Ammon's horn (tissue), 1 donor: ENCODE data around the gene FAF1.
"Not testable (repeated sequence)": the region's sequence is repeated elsewhere in the genome, so short reads cannot be mapped to it uniquely, and the experiment has no call there.

Experiments used
- DNase-seq: peaks from one replicate; pipeline ENCODE4 v3.0.0-alpha.2; 2016; ENCODE audit warnings: low spot score

FAF1 gene

DNA sequence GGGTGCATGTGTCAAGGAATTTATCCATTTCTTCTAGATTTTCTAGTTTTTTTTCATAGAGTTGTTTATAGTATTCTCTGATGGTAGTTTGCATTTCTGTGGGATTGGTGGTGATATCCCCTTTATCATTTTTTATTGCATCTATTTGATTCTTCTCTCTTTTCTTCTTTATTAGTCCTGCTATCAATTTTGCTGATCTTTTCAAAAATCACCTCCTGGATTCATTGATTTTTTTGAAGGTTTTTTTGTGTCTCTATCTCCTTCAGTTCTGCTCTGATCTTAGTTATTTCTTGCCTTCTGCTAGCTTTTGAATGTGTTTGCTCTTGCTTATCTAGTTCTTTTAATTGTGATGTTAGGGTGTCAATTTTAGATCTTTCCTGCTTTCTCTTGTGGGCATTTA lies 52.5 kb downstream of the FAF1 start:
- DNase-seq = not testable (repeated sequence)

DNA sequence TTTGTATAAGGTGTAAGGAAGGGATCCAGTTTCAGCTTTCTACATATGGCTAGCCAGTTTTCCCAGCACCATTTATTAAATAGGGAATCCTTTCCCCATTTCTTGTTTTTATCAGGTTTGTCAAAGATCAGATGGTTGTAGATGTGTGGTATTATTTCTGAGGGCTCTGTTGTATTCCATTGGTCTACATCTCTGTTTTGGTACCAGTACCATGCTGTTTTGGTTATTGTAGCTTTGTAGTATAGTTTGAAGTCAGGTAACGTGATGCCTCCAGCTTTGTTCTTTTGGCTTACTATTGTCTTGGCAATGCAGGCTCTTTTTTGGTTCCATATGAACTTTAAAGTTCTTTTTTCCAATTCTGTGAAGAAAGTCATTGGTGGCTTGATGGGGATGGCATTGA lies 54.0 kb downstream of the FAF1 start:
- DNase-seq = not testable (repeated sequence)

DNA sequence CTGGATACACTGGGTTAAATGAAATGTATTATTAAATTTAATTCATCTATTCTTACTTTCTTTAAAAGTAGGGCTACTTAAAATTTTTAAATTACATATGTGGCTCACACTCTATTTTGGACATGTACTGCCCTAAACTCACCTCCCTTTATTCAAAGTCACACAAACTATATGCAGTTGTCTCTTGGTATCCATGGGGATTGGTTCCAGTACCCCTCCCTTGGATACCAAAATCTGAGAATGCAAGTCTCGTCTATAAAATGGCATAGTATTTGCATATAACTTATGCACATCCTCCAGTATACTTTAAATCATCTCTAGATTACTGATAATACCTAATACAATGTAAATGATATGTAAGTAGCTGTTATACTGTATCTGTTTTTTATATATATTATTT lies 57.6 kb downstream of the FAF1 start:
- DNase-seq = no peak

DNA sequence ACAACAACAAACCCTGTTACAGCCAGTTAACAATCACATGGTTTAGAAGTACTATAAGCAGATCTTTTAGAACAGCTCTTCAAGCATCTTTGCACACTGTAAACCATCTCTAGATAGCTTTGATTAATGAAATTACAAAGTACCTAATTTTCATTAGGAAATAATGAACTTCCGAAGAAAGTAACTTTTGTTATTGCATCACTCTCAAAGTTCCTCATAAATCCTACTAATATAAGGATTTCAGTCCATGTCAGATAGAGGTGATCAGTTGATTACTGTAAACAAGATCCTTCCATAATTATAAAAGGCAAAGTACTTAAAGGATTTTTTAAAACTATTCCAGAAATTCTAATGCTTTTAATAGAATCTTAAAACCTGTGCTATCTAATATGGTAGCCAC lies 58.2 kb downstream of the FAF1 start:
- DNase-seq = no peak

DNA sequence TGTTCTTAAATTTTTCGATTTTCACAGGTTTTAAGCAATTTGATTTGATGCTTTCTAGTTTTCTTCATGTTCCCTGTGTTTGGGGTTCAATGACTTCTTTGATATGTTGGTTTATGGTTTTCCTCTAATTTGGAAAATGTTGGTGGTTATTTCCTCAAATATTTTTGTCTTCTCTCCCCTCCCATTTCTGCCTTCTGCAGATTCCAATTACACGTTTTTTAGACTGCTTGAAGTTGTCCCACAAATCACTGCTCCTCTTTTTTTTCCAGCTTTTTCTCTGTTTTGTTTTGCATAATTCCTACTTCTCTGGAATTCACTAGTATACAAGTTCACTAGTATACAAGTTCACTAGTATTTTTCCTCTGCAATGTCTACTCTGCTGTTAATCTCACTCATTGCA lies 61.3 kb downstream of the FAF1 start:
- DNase-seq = no peak

DNA sequence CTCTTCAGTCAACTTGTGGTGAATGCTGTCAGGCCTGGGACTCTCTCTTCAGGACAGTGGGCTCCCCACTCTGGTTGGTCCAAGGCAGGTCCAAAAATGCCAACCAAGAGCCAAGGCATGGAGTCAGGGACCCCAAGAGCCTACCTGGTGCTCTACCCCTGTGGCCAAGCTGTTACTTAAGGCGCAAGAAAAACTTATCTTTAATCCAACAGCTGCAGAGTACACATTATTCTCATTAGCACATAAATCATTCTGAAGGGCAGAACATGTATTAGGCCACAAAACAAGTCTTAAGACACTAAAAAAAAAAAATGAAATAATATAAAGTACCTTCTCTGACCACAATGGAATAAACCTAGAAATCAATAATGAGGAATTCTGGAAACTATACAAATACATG lies 65.7 kb downstream of the FAF1 start:
- no peak for DNase-seq

DNA sequence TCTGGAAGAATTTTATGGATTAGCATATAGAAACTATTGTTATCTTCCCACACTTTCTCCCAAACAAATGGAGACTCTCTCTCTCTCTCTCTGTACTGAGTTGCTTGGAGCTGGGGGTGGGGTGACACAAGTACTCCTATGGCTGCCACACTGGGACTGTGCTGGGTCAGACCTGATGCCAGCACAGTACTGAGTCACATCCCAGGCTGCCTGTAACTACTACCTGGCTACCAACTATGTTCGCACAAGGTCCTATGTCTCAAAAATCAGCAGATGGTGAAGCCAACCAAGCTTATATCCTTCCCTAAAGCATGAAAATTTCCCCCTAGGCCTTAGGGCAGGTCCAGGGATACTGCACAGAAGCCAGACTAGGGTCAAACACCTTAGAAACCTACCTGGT lies 66.6 kb downstream of the FAF1 start:
- DNase-seq = no peak

DNA sequence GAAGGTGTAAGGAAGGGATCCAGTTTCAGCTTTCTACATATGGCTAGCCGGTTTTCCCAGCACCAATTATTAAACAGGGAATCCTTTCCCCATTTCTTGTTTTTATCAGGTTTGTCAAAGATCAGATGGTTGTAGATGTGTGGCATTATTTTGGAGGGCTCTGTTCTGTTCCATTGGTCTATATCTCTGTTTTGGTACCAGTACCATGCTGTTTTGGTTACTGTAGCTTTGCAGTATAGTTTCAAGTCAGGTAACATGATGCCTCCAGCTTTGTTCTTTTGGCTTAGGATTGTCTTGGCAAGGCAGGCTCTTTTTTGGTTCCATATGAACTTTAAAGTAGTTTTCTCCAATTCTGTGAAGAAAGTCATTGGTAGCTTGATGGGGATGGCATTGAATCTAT lies 72.5 kb downstream of the FAF1 start:
- not testable (repeated sequence) for DNase-seq

DNA sequence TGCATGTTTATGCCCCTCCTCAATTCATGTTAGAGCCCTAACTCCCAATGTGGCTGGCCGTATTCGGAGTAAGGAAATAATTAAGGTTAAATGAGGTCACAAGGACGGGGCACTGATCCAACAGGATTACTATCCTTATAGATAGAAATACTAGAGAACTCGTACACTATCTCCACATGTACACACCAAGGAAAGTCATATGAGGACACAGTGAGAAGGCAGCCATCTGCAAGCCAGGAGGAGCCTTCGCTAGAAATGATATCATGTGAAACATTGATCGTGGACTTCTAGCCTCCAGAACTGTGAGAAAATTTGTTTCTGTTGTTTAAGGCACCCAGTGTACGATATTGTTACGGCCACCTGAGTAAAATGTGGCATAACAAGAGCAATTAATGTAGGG lies 79.7 kb downstream of the FAF1 start:
- DNase-seq = no peak

DNA sequence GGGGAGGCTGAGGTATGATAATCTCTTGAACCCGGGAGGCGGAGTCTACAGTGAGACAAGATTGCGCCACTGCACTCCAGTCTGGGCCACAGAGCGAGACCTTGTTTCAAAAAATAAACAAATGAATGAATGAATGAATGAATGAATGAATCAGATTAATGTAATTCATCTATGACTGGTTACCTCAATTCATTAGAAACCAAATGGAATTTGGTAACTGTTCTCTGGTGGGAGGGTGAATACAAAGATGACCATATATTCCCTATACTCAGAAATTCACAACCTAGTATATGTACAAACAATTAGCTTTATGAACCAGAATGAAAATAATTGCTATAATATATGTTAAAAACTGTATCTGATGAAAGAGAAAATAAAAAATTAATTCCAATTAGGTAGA lies 80.9 kb downstream of the FAF1 start:
- DNase-seq = no peak

DNA sequence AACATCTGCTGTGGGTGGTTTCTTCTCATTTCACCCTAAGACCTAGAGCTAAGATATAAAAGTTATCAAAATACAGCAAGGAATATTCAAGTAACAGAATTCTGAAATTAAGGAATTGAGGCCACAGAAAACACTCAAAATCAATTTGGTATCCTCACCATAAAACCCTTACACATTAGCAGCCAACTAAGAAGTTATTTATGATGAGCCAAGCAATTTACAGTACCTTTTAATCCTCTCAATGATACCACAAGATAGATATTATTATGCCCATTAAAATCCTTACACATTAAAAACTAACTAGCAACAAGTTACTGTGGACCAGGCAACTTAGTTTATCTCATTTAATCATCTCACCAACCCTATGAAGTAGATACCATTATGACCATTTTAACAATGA lies 81.6 kb downstream of the FAF1 start:
- no peak for DNase-seq

DNA sequence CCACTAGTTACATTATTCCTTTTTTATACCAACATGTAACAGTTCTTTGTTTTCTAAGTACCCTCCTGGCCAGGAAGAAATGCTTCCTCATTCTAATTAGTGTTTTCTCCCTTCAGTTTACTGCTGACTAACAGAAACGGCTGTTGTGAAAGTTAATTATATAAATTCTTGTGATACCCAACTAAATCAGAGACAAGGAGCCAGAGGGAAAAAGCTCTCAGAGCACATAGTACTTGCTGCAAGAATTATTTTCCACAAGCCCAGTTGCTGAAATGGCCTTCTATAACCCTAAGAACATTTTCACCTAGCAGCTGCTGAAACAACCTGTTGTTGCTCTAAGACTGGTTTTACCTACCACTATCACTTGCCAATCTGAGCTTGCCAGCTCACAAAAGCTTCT lies 82.4 kb downstream of the FAF1 start:
- no peak for DNase-seq

DNA sequence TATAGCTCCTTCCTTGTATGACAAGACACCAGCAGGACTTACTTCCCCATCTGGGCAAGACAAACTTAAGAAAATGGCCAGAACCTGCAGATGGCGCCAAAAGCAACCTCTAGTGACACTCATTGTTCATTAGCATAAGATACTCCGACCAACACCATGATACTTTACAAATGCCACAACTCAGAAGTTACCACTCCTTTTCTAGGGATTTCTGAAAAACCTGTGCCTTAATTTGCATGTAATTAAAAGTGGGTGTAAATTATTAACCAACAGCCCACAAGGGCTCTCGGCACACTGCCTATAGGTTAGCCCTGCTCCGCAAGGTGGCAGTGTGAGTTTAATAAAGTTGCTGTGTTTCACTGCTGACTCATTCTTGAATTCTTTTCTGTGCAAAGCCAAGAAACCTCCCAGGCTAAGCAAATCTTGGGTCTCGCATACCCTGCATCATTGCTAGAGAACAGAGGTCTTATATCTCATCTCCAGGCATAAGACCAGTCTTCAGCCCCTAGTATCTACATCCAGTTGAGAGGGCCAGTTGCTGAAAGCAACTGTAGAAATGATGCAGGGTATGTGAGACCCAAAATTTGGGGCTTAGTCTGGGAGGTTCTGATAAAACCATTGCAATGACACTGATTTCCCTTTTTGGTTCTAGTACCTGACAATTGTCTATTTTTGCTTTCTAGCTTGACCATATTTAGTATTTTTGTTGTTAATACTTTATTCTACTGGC lies 86.4 kb downstream of the FAF1 start:
- DNase-seq = peak; percentile 42

DNA sequence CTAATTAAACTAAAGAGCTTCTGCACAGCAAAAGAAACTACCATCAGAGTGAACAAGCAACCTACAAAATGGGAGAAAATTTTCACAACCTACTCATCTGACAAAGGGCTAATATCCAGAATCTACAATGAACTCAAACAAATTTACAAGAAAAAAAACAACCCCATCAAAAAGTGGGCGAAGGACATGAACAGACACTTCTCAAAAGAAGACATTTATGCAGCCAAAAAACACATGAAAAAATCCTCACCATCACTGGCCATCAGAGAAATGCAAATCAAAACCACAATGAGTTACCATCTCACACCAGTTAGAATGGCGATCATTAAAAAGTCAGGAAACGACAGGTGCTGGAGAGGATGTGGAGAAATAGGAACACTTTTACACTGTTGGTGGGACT lies 95.2 kb downstream of the FAF1 start:
- not testable (repeated sequence) for DNase-seq

DNA sequence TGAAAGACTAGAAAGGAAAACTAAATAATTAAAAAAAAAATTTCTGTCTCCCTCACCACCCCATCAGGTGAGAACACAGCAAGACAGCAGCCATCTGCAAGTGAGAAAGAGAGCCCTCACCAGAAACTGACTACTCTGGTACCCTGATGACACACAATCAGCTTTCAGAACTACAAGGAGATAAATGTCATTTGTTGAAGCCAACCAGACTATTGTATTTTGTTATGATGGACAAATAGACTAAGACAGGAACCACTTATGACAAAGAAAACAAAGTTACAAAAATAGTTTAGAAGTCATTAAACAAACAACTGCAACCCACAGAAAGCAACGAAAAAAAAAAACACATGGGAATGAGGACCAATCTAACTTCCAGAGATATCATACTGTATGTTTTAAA lies 98.3 kb downstream of the FAF1 start:
- DNase-seq = no peak

DNA sequence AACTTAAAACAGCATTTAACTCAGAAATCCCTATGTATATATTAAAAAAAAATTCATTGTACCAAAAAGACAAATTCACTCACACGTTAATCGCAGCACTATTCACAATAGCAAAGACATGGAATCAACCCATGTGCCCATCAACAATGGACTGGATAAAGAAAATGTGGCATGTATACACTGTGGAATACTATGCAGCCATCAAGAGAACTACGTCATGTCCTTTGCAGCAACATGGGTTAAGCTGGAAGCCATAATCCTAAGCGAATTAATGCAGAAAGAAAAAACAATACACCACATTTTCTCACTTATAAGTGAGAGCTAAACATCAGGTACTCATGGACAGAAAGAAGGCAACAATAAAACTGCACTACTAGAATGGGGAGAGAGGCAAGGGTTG lies 99.4 kb downstream of the FAF1 start:
- no peak for DNase-seq

DNA sequence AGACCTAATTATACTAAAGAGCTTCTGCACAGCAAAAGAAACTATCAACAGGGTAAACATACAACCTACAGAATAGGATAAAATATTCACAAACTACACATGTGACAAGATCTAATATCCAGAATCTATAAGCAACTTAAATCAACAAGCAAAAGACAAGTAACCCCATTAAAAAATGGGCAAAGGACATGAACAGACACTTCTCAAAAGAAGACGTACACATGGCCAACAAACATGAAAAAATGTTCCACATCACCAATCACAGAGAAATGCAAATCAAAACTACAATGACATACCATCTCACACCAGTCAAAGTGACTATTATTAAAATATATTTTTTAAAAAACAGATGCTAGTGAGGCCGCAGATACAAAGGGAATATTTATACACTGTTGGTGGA lies 99.8 kb downstream of the FAF1 start:
- no peak for DNase-seq

DNA sequence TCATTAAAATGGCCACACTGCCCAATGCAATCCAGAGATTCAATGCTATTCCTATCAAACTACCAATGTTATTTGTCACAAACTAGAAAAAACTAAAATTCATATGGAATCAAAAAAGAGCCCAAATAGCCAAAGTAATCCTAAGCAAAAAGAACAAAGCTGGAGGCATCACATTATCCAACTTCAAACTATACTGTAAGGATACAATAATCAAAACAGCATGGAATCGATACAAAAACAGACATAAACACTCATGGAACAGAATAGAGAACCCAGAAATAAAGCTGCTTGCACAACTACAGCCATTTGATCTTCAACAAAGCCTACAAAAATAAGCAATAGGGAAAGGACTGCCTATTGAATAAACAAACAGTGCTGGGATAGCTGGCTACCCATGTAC lies 100.4 kb downstream of the FAF1 start:
- no peak for DNase-seq

DNA sequence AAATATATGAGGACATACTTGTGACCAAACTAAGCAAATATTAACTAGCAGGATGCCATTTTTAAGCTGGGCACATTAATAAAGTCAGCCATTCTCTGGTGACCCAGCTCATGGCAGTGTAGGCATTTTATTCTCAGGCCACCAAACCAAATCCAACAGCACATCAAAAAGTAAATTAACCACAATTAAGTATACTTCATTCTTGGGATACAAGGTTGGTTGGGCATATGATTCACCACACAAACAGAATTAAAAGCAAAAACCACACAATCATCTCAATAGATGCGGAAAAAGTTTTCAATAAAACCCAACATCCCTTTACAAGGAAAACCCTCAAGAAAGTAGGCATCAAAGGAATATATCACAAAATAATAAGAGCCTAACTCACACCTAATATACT lies 101.3 kb downstream of the FAF1 start:
- DNase-seq = no peak

DNA sequence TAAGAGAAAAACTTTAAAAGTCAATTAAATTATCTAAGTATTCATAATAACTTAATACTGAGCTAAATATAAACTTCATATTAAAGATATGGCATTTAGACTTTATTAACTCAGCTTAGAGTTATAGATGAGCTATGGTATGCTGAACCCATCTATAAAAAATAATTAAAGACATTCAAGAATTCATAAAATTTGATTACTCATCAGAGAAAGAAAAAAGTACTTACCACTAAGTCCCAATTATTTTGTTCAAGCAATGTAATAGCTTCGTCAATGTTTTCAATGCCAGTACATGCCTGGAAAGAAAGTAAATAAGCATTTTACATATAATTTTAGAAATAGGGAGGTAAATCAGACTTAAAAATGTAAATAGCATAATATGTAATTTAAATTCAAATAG lies 102.4 kb downstream of the FAF1 start:
- no peak for DNase-seq

DNA sequence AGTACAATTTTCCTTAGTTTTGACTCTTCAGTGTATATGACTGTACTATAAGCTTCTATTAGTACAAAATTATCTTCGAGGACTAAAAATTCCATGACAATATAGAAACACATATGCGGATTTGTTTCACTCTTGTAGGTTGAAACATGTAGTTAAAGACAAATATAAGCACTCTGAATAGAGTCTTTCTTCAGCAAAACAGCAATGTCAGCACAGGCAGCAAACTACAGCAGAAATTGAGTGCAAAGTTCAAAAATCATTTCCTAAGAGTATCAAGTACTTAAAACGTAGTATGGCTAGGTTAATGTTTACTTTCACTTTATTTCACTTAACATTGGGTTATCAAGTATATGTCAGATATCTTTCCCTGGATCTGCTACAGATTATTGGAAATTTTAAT lies 106.7 kb downstream of the FAF1 start:
- no peak for DNase-seq

DNA sequence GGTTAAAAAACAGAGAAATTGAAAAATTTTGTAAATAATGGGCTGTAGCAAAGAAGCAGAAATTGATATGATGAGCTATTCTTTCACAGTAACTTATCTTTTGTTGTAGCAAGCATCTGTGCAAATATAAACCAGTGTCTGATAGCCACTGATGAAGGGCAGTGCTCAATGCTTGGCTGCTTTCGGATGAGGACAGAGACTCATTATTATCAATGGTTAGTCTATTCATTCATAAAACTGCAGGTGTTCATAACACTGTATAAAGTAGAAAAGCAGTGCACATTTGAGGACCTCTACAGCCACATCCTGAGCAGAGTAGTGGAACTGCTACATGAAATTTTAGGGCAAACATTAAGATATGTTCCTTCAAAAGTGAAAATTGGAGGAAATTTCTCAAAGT lies 107.2 kb downstream of the FAF1 start:
- peak; percentile 40 for DNase-seq

DNA sequence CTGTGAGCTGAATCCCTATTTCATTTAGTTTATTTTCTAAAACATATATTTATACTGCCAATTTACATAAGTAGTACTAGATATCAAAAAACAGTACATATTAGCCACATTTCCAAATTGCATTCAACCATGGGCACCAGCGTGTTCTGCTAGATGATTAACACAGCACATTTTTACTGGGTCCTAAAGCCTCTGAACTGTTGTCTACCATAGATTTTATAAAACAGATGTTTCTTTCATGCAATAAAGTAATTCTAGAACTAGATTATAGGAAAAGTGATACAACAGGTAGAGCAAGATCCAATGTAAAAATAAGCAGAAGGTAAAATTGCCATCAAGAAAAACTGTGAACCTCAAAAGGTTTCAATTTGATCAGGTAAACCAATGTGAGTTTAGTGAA lies 108.6 kb downstream of the FAF1 start:
- no peak for DNase-seq

DNA sequence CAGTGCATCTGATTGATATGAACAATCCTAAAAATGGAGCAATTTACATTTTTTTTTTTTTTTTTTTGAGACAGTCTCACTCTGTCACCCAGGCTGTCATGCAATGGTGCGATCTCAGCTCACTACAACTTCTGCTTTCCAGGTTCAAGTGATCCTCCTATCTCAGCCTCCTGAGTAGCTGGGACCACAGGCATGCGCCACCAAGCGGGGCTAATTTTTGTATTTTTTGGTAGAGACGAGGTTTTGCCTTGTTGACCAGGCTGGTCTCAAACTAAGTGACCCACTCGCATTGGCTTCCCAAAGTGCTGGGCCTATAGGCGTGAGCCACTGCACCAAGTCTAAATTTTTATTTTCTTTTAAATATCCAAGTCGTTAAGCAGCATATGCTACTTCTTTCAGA lies 109.0 kb downstream of the FAF1 start:
- DNase-seq = no peak

DNA sequence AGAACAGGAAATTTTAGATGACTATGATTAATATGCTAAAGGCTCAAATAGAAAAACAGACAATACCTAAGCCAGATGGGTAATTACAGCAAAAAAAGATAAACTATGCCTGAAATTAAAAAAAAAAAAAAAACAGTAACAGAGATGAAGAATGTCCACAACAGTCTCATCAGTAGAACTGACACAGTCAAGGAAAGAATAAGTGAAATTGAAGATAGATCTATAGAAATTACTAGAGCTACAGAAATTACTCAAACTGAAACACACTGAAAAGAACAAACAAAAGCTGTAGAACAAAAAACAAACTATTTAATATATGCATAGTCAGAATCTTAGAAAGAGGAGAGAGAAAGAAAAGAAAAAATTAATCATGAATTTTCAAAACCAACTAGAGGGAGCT lies 112.8 kb downstream of the FAF1 start:
- DNase-seq = no peak
